Neuronal stem cell (in vitro differentiated cells): ENCODE results near the gene ATP11A.

Experiments
- DNase-seq: peaks from one replicate; pipeline ENCODE4 v3.0.0-alpha.2; 2013; ENCODE audit warnings: low spot score
- H2AFZ ChIP-seq: one replicate; pipeline ENCODE4 v1.6.1; 2013; ENCODE audit warnings: mild to moderate bottlenecking, low read length, inconsistent platforms
- H2AK5ac ChIP-seq: 2 replicates; pipeline ENCODE4 v1.6.1; 2013; ENCODE audit warnings: low read depth, mild to moderate bottlenecking, inconsistent platforms, low read length, moderate library complexity, mixed read lengths
- H2BK120ac ChIP-seq: 2 replicates; pipeline ENCODE4 v1.6.1; 2013; ENCODE audit warnings: low read depth, mild to moderate bottlenecking, inconsistent platforms, low read length, moderate library complexity, mixed read lengths
- H2BK12ac ChIP-seq: one replicate; pipeline ENCODE4 v1.6.1; 2013; ENCODE audit warnings: low read length, inconsistent platforms
- H2BK15ac ChIP-seq: 2 replicates; pipeline ENCODE4 v1.6.1; 2013; ENCODE audit warnings: mild to moderate bottlenecking, low read length, inconsistent platforms, mixed read lengths
- H2BK5ac ChIP-seq: one replicate; pipeline ENCODE4 v1.6.1; 2013; ENCODE audit warnings: inconsistent platforms, mild to moderate bottlenecking, low read length, moderate library complexity
- H3K14ac ChIP-seq: one replicate; pipeline ENCODE4 v1.6.1; 2013; ENCODE audit warnings: low read length, inconsistent platforms
- H3K18ac ChIP-seq: 2 replicates; pipeline ENCODE4 v1.6.1; 2013; ENCODE audit warnings: low read length, inconsistent platforms
- H3K23ac ChIP-seq: 2 replicates; pipeline ENCODE4 v1.6.1; 2013; ENCODE audit warnings: low read depth, mild to moderate bottlenecking, mixed read lengths, low read length, inconsistent platforms; ENCODE audit not compliant: poor library complexity
- H3K27ac ChIP-seq: replicated peaks from 3 replicates; pipeline ENCODE4 v1.5.1; 2013; ENCODE audit warnings: low read length, inconsistent platforms
- H3K27me3 ChIP-seq, 3 experiments: 2 replicates each; pipeline ENCODE4 v1.6.1; 2013; ENCODE audit warnings: low read length in 3 of 3, mild to moderate bottlenecking in 2 of 3, inconsistent platforms in 1 of 3, low read depth in 1 of 3, mixed read lengths in 1 of 3, moderate library complexity in 1 of 3; ENCODE audit not compliant: control insufficient read depth in 3 of 3, insufficient read depth in 3 of 3
- H3K36me3 ChIP-seq, 2 donors: replicated peaks in 1 of 2; 2 replicates each; pipeline ENCODE4 v1.6.1; 2013; ENCODE audit warnings: low read length in 2 of 2; ENCODE audit not compliant: control insufficient read depth in 2 of 2, insufficient read depth in 2 of 2
- H3K4ac ChIP-seq: 2 replicates; pipeline ENCODE4 v1.6.1; 2013; ENCODE audit warnings: inconsistent platforms, mild to moderate bottlenecking, low read length, moderate library complexity
- H3K4me1 ChIP-seq, 2 donors: 1 replicate in 1 of 2; 2 replicates in 1 of 2; pipeline ENCODE4 v1.6.1; 2013; ENCODE audit warnings: low read length in 2 of 2, low read depth in 1 of 2; ENCODE audit not compliant: control insufficient read depth in 2 of 2, insufficient read depth in 1 of 2
- H3K4me2 ChIP-seq: one replicate; pipeline ENCODE4 v1.6.1; 2013; ENCODE audit warnings: mild to moderate bottlenecking, low read length, inconsistent platforms; ENCODE audit not compliant: insufficient read depth, poor library complexity, severe bottlenecking
- H3K4me3 ChIP-seq, 2 donors: 2 replicates each; pipeline ENCODE4 v1.5.1; 2013; ENCODE audit warnings: low read length in 2 of 2, mild to moderate bottlenecking in 2 of 2, inconsistent platforms in 1 of 2, moderate library complexity in 1 of 2
- H3K79me1 ChIP-seq: one replicate; pipeline ENCODE4 v1.6.1; 2013; ENCODE audit warnings: low read depth, mild to moderate bottlenecking, inconsistent platforms, low read length, moderate library complexity
- H3K9ac ChIP-seq: one replicate; pipeline ENCODE4 v1.6.1; 2013; ENCODE audit warnings: mild to moderate bottlenecking, low read depth, low read length, inconsistent platforms; ENCODE audit not compliant: poor library complexity
- H3K9me3 ChIP-seq, 2 donors: replicated peaks in 1 of 2; 2 replicates each; pipeline versions ENCODE3 to v1.6.1; 2013; ENCODE audit warnings: low read length in 2 of 2, mild to moderate bottlenecking in 2 of 2, inconsistent platforms in 1 of 2, low read depth in 1 of 2, mixed read lengths in 1 of 2, moderate library complexity in 1 of 2; ENCODE audit not compliant: control insufficient read depth in 2 of 2, insufficient read depth in 1 of 2
- H4K8ac ChIP-seq: one replicate; pipeline ENCODE4 v1.6.1; 2013; ENCODE audit warnings: low read depth, mild to moderate bottlenecking, inconsistent platforms, low read length, moderate library complexity
- H4K91ac ChIP-seq: one replicate; pipeline ENCODE4 v1.6.1; 2013; ENCODE audit warnings: low read length, low read depth, mild to moderate bottlenecking, inconsistent platforms; ENCODE audit not compliant: poor library complexity
- WGBS, 2 donors: extraction: QIAGEN DNeasy Blood & Tissue Kit; methylation state at CpG; one replicate each; pipeline ENCODE4 v1.1.7; 2013; ENCODE audit warnings: missing lambda C conversion rate in 2 of 2, mixed read lengths in 1 of 2; ENCODE audit not compliant: insufficient read length in 2 of 2, insufficient replicate concordance in 1 of 2; ENCODE audit errors: extremely low coverage in 2 of 2; 5-methylcytosine and 5-hydroxymethylcytosine counted together

Gene ATP11A

DNA sequence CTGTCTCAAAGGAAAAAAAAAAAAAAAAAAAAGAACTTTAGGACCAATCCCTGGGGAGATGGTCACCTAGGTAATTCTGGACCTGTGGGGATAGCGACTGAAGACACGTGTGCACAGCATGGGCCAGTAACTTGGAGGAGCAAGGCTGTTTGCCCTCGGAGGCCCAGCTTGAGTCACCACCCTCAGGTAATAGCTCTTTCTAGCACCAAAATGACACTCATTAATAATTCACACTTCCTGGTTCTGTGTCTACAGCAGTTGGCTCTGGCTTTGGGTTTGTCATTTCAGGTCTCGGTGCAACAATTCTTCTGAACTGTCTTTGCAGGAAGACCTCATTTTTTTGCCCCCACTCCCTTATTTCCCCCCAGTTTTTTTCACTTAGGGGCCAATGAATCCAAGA is 3.9 kb upstream of the ATP11A start:
- H3K23ac ChIP-seq: no peak overlapping the region
- H3K27ac ChIP-seq: no peak overlapping the region
- no peak overlapping the region for H3K4me3 ChIP-seq
- no peak overlapping the region for H3K14ac ChIP-seq
- no peak overlapping the region for H3K18ac ChIP-seq
- no peak overlapping the region for H3K9ac ChIP-seq
- peaks cover 0 to 2% of the 10 kb centered on the region in 2 donors for H3K9me3 ChIP-seq
- H2BK15ac ChIP-seq: no peak overlapping the region
- H3K36me3 ChIP-seq: no peaks in the 10 kb centered on the region
- no peak overlapping the region for H2AFZ ChIP-seq
- H2BK12ac ChIP-seq: no peak overlapping the region
- no peak overlapping the region for H3K4ac ChIP-seq
- peaks cover 3 to 10% of the 10 kb centered on the region in 2 donors for H3K4me1 ChIP-seq
- no CpG with 5 or more reads among the region's 4 CpGs for WGBS, 2 donors
- H2BK120ac ChIP-seq: no peak overlapping the region
- H4K91ac ChIP-seq: no peak overlapping the region
- peaks cover 0 to 20% (median 0%) of the 10 kb centered on the region in 3 experiments for H3K27me3 ChIP-seq
- H2AK5ac ChIP-seq: no peak overlapping the region
- no peaks in the 10 kb centered on the region for H3K79me1 ChIP-seq
- no peak for DNase-seq
- H2BK5ac ChIP-seq: no peak overlapping the region
- no peak overlapping the region for H4K8ac ChIP-seq
- H3K4me2 ChIP-seq: no peak overlapping the region

DNA sequence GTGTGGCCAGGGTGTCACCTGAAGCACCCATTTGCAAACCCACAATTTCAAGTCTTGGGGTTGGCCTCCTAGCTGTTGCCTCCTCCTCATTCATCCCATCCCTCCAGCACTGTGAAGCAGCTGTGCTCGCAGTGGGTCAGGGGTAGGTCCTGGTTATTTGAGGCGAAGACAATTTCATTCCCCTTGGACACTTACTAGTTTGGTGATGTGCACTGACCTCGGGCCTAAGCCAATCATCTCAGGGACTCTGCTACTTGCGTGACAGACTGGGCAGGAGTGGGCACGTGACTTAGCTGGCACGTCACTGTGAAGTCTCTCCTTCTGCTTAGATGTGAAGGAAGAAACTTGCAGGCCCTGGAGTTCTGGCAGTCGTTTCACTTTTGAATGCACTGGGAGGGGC is 3.5 kb upstream of the ATP11A start:
- H3K9me3 ChIP-seq: peaks cover 0 to 2% of the 10 kb centered on the region in 2 donors
- no peak overlapping the region for H4K91ac ChIP-seq
- H2BK12ac ChIP-seq: no peak overlapping the region
- H3K18ac ChIP-seq: no peak overlapping the region
- peaks cover 0 to 20% (median 0%) of the 10 kb centered on the region in 3 experiments for H3K27me3 ChIP-seq
- no peak overlapping the region for H3K23ac ChIP-seq
- no peaks in the 10 kb centered on the region for H3K36me3 ChIP-seq
- H2AK5ac ChIP-seq: no peak overlapping the region
- H3K9ac ChIP-seq: no peak overlapping the region
- no peaks in the 10 kb centered on the region for H3K79me1 ChIP-seq
- H2BK120ac ChIP-seq: no peak overlapping the region
- no peak overlapping the region for H2BK5ac ChIP-seq
- no CpG with 5 or more reads among the region's 7 CpGs for WGBS, 2 donors
- H3K4me2 ChIP-seq: no peak overlapping the region
- no peak overlapping the region for H3K14ac ChIP-seq
- peaks cover 3 to 10% of the 10 kb centered on the region in 2 donors for H3K4me1 ChIP-seq
- no peak for DNase-seq
- no peak overlapping the region for H3K4ac ChIP-seq
- H4K8ac ChIP-seq: no peak overlapping the region
- no peak overlapping the region for H3K27ac ChIP-seq
- H2BK15ac ChIP-seq: peak overlapping the region; percentile 45
- no peak overlapping the region for H3K4me3 ChIP-seq
- H2AFZ ChIP-seq: no peak overlapping the region

DNA sequence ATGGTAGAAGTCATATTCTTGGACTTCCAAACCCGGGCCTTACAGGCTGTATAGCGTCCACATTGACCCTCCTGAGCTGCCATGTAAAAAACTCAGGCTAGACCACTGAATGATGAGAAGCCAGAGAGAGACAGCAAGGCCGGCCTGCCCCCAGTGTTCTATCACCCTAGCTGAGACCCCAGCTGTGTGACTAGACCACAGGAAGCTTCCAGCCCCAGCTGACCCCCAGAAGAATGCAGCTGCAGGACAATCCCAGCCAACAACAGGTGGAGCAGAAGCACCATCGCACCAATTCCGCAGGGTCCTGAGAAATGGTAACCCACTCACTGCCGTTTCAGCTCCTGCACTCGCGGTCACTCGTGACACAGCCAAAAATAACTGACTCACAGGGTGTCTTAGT is 2.9 kb upstream of the ATP11A start:
- no peak overlapping the region for H2BK120ac ChIP-seq
- no peak overlapping the region for H3K4me2 ChIP-seq
- H4K8ac ChIP-seq: no peak overlapping the region
- peaks cover 7 to 13% of the 10 kb centered on the region in 2 donors for H3K4me1 ChIP-seq
- H3K27ac ChIP-seq: no peak overlapping the region
- H2BK15ac ChIP-seq: no peak overlapping the region
- no peak overlapping the region for H3K4ac ChIP-seq
- no peak overlapping the region for H3K23ac ChIP-seq
- peaks cover 0 to 2% of the 10 kb centered on the region in 2 donors for H3K9me3 ChIP-seq
- H2BK5ac ChIP-seq: no peak overlapping the region
- H2AFZ ChIP-seq: no peak overlapping the region
- H3K9ac ChIP-seq: no peak overlapping the region
- no peak overlapping the region for H3K18ac ChIP-seq
- H3K36me3 ChIP-seq: no peaks in the 10 kb centered on the region
- peak overlapping the region in 1 of 2 donors; percentile 47 for H3K4me3 ChIP-seq
- no peak overlapping the region for H3K14ac ChIP-seq
- no peak overlapping the region for H2AK5ac ChIP-seq
- no peaks in the 10 kb centered on the region for H3K79me1 ChIP-seq
- DNase-seq: no peak
- H2BK12ac ChIP-seq: no peak overlapping the region
- H3K27me3 ChIP-seq: peaks cover 0 to 23% (median 0%) of the 10 kb centered on the region in 3 experiments
- no CpG with 5 or more reads among the region's 9 CpGs for WGBS, 2 donors
- H4K91ac ChIP-seq: no peak overlapping the region

DNA sequence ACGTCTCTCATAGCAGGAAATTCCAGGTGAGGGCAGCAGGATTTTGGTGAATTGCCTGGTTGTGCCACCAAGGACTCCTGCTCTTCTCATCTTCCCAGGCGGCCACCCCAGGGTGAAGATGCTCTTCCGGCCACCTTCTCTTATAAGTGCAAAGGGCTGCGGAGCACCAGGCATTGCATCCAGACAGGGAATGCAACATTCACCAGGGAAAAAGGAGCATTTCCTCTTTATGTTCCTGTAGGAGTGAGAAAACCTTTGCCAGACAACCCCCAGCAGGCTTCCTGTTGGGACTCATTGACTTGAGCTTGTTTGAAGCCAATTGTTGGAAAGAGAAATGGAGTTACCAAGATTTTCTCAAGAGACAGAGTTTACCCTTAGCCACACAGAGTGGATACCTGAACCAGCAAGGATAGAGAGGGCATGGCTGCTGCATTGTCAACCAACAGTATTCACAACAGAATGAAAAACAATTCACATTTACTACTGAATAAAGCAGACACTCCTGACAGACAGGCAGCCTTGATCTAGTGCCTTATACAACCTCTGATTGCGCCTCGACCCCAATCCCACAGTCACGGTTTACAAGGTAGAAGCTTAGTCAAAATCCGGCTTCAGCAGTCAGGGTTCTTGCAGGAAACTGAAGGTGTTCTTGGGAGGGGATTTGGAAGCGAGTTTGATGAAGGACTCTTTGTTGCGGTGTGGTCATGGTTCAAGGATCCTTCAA is 1.8 kb upstream of the ATP11A start:
- DNase-seq: no peak
- Histone ChIP-seq H3K9me3 (peaks cover 0 to 2% of the 10 kb centered on the region in 2 donors), H2AFZ (no peak overlapping the region), H3K27me3 (peaks cover 0 to 28% (median 0%) of the 10 kb centered on the region in 3 experiments), H2BK120ac (no peak overlapping the region), H4K8ac (no peak overlapping the region), H3K18ac (no peak overlapping the region), H4K91ac (no peak overlapping the region), H2BK15ac (no peak overlapping the region), H2BK5ac (no peak overlapping the region), H3K79me1 (peaks cover under 1% of the 10 kb centered on the region), H3K9ac (no peak overlapping the region), H3K36me3 (no peaks in the 10 kb centered on the region), H3K27ac (no peak overlapping the region), H3K4me3 (no peak overlapping the region), H2AK5ac (no peak overlapping the region), H3K4me1 (peaks cover 10 to 18% of the 10 kb centered on the region in 2 donors), H3K4ac (no peak overlapping the region), H3K14ac (no peak overlapping the region), H2BK12ac (no peak overlapping the region), H3K23ac (no peak overlapping the region), H3K4me2 (no peak overlapping the region)
- no CpG with 5 or more reads among the region's 10 CpGs for WGBS, 2 donors
